Epithelial cell of prostate (primary cell): ENCODE results near the gene KCNQ5.
A peak's percentile ranks its signal among the peaks of the same experiment; 100 is the strongest.
"Not testable (repeated sequence)": the region's sequence is repeated elsewhere in the genome, so short reads cannot be mapped to it uniquely, and the experiment has no call there.

Source experiments
- DNase-seq: peaks from one replicate; pipeline ENCODE4 v3.0.0-alpha.2; 2011; ENCODE audit warnings: low read depth, low spot score
- H3K27ac ChIP-seq: fragments of 450-650 bp; 2 replicates; pipeline ENCODE4 v1.5.1; 2017; ENCODE audit warnings: mild to moderate bottlenecking

The KCNQ5 gene

DNA sequence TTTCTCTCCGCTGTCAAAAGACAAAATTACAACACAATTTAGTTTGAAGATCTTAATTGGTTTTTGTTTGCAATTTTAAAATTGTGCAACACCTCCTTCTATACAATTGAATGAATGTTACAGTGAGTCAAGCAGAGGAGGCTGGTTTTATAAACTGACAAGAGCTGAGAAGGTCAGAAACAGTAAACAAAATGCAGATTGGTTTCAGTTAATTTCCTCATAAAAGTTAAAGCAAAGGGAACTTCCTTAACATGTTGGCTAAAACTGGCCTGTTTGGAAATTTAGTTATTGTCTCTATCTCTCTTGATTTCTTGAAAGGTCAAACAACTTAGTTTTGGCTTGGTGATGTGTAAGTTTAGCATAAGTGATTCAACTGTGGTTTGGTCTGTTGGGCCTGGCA lies 581.2 kb downstream of the KCNQ5 start:
- H3K27ac ChIP-seq, result no peak overlapping the region
- DNase-seq, result no peak

DNA sequence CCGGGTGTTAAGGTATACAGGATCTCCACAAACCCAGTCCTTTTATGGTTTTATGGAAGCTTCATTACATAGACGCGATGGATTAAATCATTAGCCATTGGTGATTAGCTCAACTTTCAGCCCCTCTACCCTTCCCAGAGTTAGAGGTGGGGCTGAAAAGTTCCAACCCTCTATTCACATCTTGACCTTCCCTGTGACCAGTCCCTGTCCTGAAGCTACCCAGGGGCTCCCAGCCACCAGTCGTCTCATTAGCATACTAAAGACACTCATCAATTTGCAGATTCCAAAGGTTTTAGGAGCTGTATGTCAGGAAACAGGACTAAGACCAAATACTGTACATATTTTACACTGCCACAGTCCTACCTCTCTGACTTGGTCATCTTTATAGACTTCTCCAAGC lies 582.4 kb downstream of the KCNQ5 start:
- no peak overlapping the region for H3K27ac ChIP-seq
- no peak for DNase-seq

DNA sequence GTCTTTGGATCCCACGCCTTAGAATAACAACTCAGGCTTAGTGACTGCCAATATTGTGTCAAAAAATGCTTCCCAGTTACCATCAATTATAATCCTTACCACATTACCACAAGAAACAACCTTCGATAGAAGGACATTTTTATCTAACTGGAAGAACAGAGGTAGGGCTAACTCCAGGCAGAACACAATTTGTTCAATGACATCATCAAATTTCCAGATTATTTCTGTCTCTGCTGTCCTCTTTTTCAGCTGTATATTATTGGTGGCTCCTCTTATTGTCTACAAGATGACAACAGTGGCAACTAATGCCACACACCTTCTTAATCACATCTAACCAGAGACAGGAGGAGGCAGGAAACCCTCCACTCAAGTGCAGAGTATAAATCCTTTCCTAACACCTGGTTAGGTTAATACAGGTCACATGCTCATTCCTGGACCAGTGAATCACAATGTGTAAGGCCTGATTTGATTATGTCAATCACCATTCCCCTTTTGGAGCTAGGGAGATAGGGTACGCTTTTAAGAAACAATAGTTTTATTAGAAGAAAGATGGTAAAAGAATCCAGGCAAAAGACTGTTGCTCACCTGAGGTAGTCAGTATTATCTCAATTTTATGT lies 585.5 kb downstream of the KCNQ5 start:
- DNase-seq, result no peak
- peak overlapping the region; percentile 1 for H3K27ac ChIP-seq

DNA sequence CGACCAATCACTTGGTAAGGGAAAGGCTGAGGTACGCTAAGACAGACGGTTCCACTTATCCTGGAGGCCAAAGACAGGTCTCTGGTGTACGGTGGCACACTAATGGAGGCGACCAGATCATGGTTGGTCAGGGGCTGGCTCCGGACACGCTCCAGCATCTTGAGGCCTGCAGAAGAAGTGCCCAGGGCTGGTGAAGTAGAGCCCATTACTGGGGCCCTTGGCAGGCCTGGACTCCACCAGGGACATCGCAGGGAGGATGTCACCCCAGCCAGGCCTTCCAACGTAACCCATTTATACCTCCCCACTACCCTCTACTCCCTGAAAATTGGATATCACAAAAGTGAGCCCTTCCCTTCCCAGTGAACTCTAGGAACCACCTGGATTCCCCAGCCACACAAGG lies 587.3 kb downstream of the KCNQ5 start:
- H3K27ac ChIP-seq, result no peak overlapping the region
- DNase-seq, result no peak

GRCh38 chr6:73216859-73217258 lies 595.0 kb downstream of the KCNQ5 start:
- H3K27ac ChIP-seq, result no peak overlapping the region
- no peak for DNase-seq

DNA sequence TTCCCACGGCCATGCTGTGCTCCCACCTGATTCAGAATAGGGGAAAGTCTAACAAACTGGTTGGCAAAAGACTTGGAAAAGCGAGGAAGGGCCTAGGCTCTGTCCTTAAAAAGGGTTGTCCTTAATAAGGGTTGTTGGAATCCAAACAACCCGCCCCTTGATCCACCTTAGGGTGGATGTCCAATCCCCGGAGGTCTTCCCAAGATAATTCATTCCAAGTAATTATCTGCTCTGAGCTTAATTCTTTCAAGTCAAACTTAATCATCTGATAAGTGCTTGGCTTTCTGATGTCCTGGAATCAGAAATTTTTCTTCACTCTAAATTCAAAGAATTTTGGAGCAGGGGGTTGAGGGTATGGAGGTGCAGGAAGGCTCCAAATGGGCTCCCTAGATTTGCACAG lies 603.5 kb downstream of the KCNQ5 start, which contains the start of gene KHDC1L:
Gene KHDC1L (minus strand): TSS at position 101 of the 400 bp plus-strand sequence. CDS start 88 bp downstream, at position 13.
- DNase-seq, result no peak
- no peak within 1 kb of the TSS for H3K27ac ChIP-seq

GRCh38 chr6:73227606-73228255 lies 605.9 kb downstream of the KCNQ5 start:
- DNase-seq, result no peak
- H3K27ac ChIP-seq, result no peak overlapping the region

- no peak for DNase-seq
- H3K27ac ChIP-seq, result no peak overlapping the region
These were observed 610.1 kb downstream of the KCNQ5 start for GRCh38 chr6:73231986-73232391.

GRCh38 chr6:73233048-73233447 lies 611.2 kb downstream of the KCNQ5 start:
- no peak overlapping the region for H3K27ac ChIP-seq
- no peak for DNase-seq

DNA sequence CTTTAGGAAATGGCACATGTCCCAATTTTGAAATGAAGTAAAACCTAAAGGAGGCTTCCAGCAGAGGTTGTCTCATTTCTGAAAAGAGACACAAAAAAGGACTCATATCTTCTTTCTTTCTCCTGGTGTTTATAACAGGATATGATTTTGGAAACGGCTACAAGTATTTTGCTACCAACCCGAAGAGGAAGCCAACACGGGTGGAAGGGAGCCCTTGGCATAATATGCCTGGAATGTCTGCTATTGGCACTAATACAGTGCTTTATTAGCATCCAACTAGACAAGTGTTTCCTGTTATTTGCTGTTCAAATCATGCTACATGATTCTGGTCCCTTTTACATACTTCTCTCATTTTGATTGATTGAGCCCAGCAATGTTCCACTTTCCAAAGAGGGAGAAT lies 612.1 kb downstream of the KCNQ5 start:
- not testable (repeated sequence) for DNase-seq
- peak overlapping the region; percentile 83 for H3K27ac ChIP-seq

DNA sequence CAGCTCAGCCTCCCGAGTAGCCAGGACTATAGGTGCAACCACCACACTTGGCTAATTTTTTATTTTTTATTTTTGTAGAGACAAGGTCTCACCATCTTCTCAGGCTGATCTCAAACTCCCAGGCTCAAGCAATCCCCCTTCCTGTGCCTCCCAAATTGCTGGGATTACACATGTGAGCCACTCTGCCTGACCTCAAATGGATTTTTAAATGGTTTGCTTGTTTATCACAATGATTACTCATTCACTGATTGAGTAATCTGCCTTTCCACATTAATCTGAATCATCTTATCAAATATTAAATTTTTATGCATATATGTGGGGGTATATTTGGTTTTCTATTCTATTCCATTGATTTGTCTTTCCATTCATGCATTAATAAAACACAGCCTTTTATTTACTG lies 612.9 kb downstream of the KCNQ5 start:
- H3K27ac ChIP-seq, result peak overlapping the region; percentile 83
- peak; percentile 46 for DNase-seq

DNA sequence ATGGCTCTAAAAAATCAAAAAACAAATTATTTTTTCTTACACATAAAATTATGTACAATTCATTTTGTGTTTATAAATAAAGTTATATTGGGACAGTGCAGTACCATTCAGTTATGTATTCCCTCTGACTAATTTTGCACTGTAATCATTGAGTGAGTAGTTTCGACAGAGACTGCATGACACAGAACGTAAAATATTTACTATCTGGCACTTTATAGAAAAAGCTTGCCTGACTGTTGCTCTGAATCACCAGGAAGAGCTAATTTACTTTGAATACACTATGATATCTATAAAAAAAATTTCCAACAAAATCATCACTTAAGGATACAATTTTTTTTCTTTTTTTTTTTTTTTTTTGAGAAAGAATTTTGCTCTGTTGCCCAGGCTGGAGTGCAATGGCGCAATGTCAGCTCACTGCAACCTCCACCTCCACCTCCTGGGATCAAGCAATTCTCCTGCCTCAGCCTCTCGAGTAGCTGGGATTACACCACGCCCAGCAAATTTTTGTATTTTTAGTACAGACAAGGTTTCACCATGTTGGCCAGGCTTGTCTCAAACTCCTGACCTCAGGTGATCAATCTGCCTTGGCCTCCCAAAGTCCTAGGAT lies 614.4 kb downstream of the KCNQ5 start:
- peak overlapping the region; percentile 83 for H3K27ac ChIP-seq
- peak; percentile 76 for DNase-seq

- no peak overlapping the region for H3K27ac ChIP-seq
- DNase-seq, result no peak
These were observed 618.9 kb downstream of the KCNQ5 start for GRCh38 chr6:73240730-73241129.

- DNase-seq, result no peak
- no peak overlapping the region for H3K27ac ChIP-seq
These were observed 620.1 kb downstream of the KCNQ5 start for GRCh38 chr6:73242001-73242400.
